GM19025 (cell line): ENCODE results near the gene CCR5.

Experiments
- ATAC-seq: cut with Tn5 transposase; IDR thresholded peaks from one replicate; pipeline ENCODE4 v1.9.1; 2021; ENCODE audit warnings: mild to moderate bottlenecking, low read depth, moderate library complexity; ENCODE audit not compliant: unreplicated experiment

Gene CCR5

DNA sequence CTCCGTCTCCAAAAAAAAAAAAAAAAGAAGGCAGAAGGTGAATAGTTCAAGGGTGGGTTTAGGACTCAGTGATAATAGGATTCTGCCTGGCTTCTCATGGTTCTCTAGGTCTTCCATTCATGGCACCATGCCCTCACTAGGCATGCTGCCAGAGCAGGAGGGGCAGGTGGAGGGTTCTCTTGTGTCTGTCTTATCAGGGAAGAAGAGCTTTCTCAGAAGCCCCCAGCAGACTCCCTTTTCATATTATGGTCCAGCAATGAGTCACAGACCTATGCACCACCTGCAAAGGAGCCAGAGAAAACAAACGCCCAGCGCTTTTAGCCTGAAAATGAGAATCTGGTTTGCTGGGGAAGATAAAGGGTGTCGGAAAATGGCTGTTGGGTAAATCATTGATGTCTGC is 13.8 kb upstream of the CCR5 start:
- ATAC-seq: no peak

DNA sequence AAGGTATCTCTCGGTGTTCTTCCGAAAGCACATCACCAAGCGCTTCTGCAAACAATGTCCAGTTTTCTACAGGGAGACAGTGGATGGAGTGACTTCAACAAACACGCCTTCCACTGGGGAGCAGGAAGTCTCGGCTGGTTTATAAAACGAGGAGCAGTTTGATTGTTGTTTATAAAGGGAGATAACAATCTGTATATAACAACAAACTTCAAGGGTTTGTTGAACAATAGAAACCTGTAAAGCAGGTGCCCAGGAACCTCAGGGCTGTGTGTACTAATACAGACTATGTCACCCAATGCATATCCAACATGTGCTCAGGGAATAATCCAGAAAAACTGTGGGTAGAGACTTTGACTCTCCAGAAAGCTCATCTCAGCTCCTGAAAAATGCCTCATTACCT is 12.3 kb upstream of the CCR5 start:
- no peak for ATAC-seq

DNA sequence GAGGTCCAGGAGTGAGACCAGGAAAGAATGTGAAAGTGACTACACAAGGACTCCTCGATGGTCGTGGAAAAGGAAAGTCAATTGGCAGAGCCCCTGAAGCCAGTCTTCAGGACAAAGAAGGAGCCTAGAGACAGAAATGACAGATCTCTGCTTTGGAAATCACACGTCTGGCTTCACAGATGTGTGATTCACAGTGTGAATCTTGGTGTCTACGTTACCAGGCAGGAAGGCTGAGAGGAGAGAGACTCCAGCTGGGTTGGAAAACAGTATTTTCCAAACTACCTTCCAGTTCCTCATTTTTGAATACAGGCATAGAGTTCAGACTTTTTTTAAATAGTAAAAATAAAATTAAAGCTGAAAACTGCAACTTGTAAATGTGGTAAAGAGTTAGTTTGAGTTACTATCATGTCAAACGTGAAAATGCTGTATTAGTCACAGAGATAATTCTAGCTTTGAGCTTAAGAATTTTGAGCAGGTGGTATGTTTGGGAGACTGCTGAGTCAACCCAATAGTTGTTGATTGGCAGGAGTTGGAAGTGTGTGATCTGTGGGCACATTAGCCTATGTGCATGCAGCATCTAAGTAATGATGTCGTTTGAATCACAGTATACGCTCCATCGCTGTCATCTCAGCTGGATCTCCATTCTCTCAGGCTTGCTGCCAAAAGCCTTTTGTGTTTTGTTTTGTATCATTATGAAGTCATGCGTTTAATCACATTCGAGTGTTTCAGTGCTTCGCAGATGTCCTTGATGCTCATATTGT is 10.8 kb upstream of the CCR5 start:
- ATAC-seq: no peak

- no peak for ATAC-seq
Measured at GRCh38 chr3:46360907-46361306, 9.8 kb upstream of the CCR5 start.

DNA sequence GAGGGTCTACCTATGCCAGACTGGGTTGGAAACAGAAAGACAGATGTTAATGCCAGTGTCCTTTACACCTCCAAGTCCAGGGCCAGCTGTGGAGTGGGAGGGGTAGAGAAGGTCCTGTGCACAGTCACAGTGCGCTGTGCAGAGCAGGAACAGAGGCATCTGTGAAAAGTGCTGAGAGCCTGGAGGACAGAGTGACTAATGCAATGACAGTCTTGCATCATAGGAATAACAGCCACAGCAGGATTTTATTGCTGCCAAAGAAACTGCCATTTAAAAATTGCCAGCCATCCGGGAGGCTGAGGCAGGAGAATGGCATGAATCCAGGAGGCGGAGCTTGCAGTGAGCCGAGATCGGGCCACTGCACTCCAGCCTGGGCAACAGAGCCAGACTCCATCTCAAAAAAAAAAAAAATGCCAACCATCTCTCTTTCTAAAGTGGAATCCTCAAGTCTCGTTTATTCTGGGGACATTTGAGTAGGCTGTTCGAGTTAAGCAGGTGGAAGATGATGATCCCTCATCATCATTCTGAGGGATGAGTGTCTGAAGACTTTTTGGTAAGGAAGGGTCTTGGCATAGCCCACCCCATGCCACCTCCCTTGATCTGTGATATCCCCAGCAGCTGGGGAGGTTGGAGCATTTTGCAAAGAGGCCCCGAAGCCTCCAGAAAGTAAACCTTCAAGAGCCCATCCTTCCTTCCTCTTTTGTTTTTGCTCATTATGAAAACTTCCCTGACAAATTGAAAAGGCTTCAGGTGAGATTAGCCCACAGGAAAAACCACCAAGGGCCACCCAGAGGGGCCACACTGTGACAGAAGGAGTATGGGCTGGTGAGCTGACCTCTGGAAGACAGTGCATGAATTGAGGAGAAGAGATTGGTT is 9.1 kb upstream of the CCR5 start:
- ATAC-seq: no peak

DNA sequence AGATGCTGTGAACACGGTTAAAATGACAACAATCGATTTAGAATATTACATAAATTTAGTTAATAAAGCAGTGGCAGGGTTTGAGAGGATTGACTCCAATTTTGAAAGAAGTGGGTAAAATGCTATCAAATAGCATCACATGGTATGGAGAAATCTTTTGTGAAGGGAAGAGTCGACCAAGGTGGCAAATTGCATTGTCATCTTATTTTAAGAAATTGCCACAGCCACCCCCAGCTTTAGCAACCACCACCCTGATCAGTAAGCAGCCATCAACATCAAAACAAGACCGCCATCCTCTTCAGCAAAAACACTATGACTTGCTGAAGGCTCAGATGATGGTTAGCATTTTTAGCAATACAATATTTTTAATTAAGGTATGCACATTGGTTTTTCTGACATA is 5.7 kb upstream of the CCR5 start:
- ATAC-seq: no peak

DNA sequence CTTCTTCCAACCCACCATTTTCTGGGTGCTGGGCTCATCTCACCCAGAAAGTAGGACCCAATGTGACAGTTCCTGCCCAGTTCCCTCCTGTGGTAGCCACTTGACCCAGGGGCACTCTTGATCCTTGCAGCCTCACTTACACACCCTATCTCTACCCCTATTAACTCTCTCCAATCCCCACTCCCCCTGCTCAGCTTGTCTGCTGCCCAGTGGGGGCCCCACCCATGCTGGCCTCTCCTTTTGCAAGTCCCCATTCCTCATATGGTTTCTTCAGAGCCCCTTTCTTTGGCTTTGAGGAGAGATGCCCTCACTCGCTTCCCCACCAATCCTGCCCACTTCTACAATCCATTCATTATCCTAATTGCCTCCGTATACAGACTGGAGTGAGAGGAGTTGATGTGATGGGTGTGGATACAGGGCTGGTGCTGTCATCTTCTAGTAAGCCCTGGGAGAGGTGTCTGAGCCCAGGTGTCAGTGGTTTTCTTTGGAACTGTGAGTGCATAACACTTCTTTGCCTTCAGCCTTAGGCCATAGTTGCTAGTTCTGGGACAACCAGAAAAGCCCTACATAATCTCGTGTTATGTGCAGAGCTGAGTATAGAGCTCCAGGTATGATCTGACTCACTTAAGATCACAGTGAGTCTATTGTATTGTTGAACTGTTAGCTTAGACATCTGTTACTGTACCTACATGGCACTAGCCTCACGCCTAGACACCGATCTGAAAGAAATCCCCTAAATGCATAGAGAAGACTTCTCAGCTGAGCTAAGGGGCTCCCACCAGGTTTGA is 4.8 kb upstream of the CCR5 start:
- no peak for ATAC-seq

- no peak for ATAC-seq
Measured at GRCh38 chr3:46367811-46368210, 2.9 kb upstream of the CCR5 start.

GRCh38 chr3:46368569-46368968 is 2.2 kb upstream of the CCR5 start:
- ATAC-seq: no peak

GRCh38 chr3:46369151-46369550 is 1.6 kb upstream of the CCR5 start:
- ATAC-seq: no peak

DNA sequence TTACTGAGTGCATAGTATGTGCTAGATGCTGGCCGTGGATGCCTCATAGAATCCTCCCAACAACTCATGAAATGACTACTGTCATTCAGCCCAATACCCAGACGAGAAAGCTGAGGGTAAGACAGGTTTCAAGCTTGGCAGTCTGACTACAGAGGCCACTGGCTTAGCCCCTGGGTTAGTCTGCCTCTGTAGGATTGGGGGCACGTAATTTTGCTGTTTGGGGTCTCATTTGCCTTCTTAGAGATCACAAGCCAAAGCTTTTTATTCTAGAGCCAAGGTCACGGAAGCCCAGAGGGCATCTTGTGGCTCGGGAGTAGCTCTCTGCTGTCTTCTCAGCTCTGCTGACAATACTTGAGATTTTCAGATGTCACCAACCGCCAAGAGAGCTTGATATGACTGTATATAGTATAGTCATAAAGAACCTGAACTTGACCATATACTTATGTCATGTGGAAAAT is 1.0 kb upstream of the CCR5 start:
- ATAC-seq: no peak

- no peak for ATAC-seq
Measured at GRCh38 chr3:46371519-46372340, 984 bp downstream of the CCR5 start.

- ATAC-seq: no peak
Measured at GRCh38 chr3:46372492-46373359, 2.0 kb downstream of the CCR5 start.

DNA sequence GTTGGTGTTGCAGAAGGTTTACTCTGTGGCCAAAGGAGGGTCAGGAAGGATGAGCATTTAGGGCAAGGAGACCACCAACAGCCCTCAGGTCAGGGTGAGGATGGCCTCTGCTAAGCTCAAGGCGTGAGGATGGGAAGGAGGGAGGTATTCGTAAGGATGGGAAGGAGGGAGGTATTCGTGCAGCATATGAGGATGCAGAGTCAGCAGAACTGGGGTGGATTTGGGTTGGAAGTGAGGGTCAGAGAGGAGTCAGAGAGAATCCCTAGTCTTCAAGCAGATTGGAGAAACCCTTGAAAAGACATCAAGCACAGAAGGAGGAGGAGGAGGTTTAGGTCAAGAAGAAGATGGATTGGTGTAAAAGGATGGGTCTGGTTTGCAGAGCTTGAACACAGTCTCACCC is 4.0 kb downstream of the CCR5 start:
- ATAC-seq: no peak

DNA sequence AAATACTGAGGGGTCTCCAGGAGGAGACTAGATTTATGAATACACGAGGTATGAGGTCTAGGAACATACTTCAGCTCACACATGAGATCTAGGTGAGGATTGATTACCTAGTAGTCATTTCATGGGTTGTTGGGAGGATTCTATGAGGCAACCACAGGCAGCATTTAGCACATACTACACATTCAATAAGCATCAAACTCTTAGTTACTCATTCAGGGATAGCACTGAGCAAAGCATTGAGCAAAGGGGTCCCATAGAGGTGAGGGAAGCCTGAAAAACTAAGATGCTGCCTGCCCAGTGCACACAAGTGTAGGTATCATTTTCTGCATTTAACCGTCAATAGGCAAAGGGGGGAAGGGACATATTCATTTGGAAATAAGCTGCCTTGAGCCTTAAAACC is 4.5 kb downstream of the CCR5 start:
- ATAC-seq: no peak

DNA sequence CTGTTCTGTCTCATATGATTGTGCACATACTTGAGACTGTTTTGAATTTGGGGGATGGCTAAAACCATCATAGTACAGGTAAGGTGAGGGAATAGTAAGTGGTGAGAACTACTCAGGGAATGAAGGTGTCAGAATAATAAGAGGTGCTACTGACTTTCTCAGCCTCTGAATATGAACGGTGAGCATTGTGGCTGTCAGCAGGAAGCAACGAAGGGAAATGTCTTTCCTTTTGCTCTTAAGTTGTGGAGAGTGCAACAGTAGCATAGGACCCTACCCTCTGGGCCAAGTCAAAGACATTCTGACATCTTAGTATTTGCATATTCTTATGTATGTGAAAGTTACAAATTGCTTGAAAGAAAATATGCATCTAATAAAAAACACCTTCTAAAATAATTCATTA is 5.1 kb downstream of the CCR5 start:
- ATAC-seq: no peak

- no peak for ATAC-seq
Measured at GRCh38 chr3:46378426-46378942, 7.7 kb downstream of the CCR5 start.

- no peak for ATAC-seq
Measured at GRCh38 chr3:46380471-46381221, 9.9 kb downstream of the CCR5 start.
